IPS-NIHi7 (cell line): Measurements from ENCODE around the gene KLHL21.
"Not testable (repeated sequence)": the region's sequence is repeated elsewhere in the genome, so short reads cannot be mapped to it uniquely, and the experiment has no call there.

ENCODE experiments used
- DNase-seq: peaks from one replicate; pipeline ENCODE4 v3.0.0; 2012; ENCODE audit warnings: mixed read lengths; ENCODE audit errors: extremely low spot score

The KLHL21 gene

GRCh38 chr1:6602669-6603237, at the start of gene KLHL21:
KLHL21 (minus strand) TSS chr1:6602869; CDS start chr1:6602817, 52 bp downstream.
- peak; percentile 88 for DNase-seq

GRCh38 chr1:6651909-6652308, 49.2 kb upstream of the KLHL21 start:
- no peak for DNase-seq

GRCh38 chr1:6648556-6648955, 45.9 kb upstream of the KLHL21 start:
- no peak for DNase-seq

GRCh38 chr1:6646499-6647148, 44.0 kb upstream of the KLHL21 start:
- peak; percentile 75 for DNase-seq

- no peak for DNase-seq
Observed at GRCh38 chr1:6645018-6645417, 42.3 kb upstream of the KLHL21 start.

GRCh38 chr1:6640867-6641266, 38.2 kb upstream of the KLHL21 start:
- not testable (repeated sequence) for DNase-seq

GRCh38 chr1:6638226-6638625, 35.6 kb upstream of the KLHL21 start:
- DNase-seq, result no peak

- no peak for DNase-seq
Observed at GRCh38 chr1:6637770-6638169, 35.1 kb upstream of the KLHL21 start.

GRCh38 chr1:6636778-6637177, 34.1 kb upstream of the KLHL21 start:
- DNase-seq, result not testable (repeated sequence)

GRCh38 chr1:6635910-6636760, 33.5 kb upstream of the KLHL21 start:
- DNase-seq, result no peak

GRCh38 chr1:6635161-6635909, 32.7 kb upstream of the KLHL21 start:
- DNase-seq, result no peak

GRCh38 chr1:6634371-6635052, 31.8 kb upstream of the KLHL21 start:
- peak; percentile 77 for DNase-seq

GRCh38 chr1:6632588-6633514, 30.2 kb upstream of the KLHL21 start:
- DNase-seq, result no peak

GRCh38 chr1:6631058-6631457, 28.4 kb upstream of the KLHL21 start:
- DNase-seq, result no peak

- DNase-seq, result no peak
Observed at GRCh38 chr1:6630027-6630426, 27.4 kb upstream of the KLHL21 start.

GRCh38 chr1:6628971-6629479, 26.4 kb upstream of the KLHL21 start:
- no peak for DNase-seq

- no peak for DNase-seq
Observed at GRCh38 chr1:6627841-6628545, 25.3 kb upstream of the KLHL21 start.

GRCh38 chr1:6627031-6627430, 24.4 kb upstream of the KLHL21 start:
- no peak for DNase-seq

GRCh38 chr1:6625584-6626149, 23.0 kb upstream of the KLHL21 start:
- DNase-seq, result no peak
